ENCODE results near the gene GRAMD4. TPM values are rescaled to one million over a fixed set of nuclear protein-coding genes. Genes with fewer than 3 reads are reported as not detected.

The GRAMD4 gene
- total RNA-seq, 2 experiments from 2014 or later, result 46.9 to 52.4 TPM

GRCh38 chr22:46598737-46599424, 21.3 kb upstream of the GRAMD4 start:
- DNase-seq (ENCODE audit: low spot score), result no peak
- intact Hi-C loops (cut with micrococcal nuclease; ENCODE audit: unreplicated experiment), result no loop called here
- CTCF ChIA-PET (ENCODE audit: unreplicated experiment), result no interaction called here
- H3K9me2 ChIP-seq (ENCODE audit: insufficient read depth, low read length), result no peaks in the 10 kb centered on the region
- peaks cover 11% of the 10 kb centered on the region for H3K4me1 ChIP-seq (ENCODE audit: insufficient read depth, low read length, poor library complexity, severe bottlenecking)
- no peaks in the 10 kb centered on the region for H3K9me3 ChIP-seq (ENCODE audit: low read length)
- no peaks in the 10 kb centered on the region for H3K36me3 ChIP-seq (ENCODE audit: insufficient read depth, low read length)
- H3K27ac ChIP-seq (ENCODE audit: low read depth, low read length, poor library complexity, severe bottlenecking), result no peak overlapping the region
- BruUV-seq (replicated peaks), result no TSS peak
- TF ChIP-seq EZH2phosphoT487 (IDR thresholded peaks at IDR 0.05; ENCODE audit: borderline replicate concordance, low read depth, low read length), result no peak
- no peak for TF ChIP-seq CTCF (conservative IDR thresholded peaks at IDR 0.05; ENCODE audit: low read length)
- no peaks in the 10 kb centered on the region for H3K79me2 ChIP-seq (ENCODE audit: insufficient read depth, low read depth, low read length)
- POLR2A ChIA-PET, result no interaction called here
- no peak overlapping the region for H3K4me3 ChIP-seq (ENCODE audit: low read depth, low read length, poor library complexity, severe bottlenecking)
- no peak overlapping the region for H3K4me2 ChIP-seq (ENCODE audit: low read length)
- H2AFZ ChIP-seq (ENCODE audit: low read length), result no peak overlapping the region
- H4K20me1 ChIP-seq (ENCODE audit: insufficient read depth, low read length), result no peaks in the 10 kb centered on the region

GRCh38 chr22:46600273-46600796, 19.9 kb upstream of the GRAMD4 start:
- H3K4me3 ChIP-seq (ENCODE audit: low read depth, low read length, poor library complexity, severe bottlenecking), result no peak overlapping the region
- H3K27ac ChIP-seq (ENCODE audit: low read depth, low read length, poor library complexity, severe bottlenecking), result no peak overlapping the region
- intact Hi-C loops (cut with micrococcal nuclease; ENCODE audit: unreplicated experiment), result no loop called here
- H3K4me1 ChIP-seq (ENCODE audit: insufficient read depth, low read length, poor library complexity, severe bottlenecking), result peaks cover 17% of the 10 kb centered on the region
- H2AFZ ChIP-seq (ENCODE audit: low read length), result no peak overlapping the region
- TF ChIP-seq CTCF (conservative IDR thresholded peaks at IDR 0.05; ENCODE audit: low read length), result no peak
- no peak for TF ChIP-seq EZH2phosphoT487 (IDR thresholded peaks at IDR 0.05; ENCODE audit: borderline replicate concordance, low read depth, low read length)
- H3K9me3 ChIP-seq (ENCODE audit: low read length), result no peaks in the 10 kb centered on the region
- no peaks in the 10 kb centered on the region for H4K20me1 ChIP-seq (ENCODE audit: insufficient read depth, low read length)
- no peak overlapping the region for H3K4me2 ChIP-seq (ENCODE audit: low read length)
- ChIA-PET CTCF (ENCODE audit: unreplicated experiment) (no interaction called here), POLR2A (no interaction called here)
- no peak for DNase-seq (ENCODE audit: low spot score)
- no peaks in the 10 kb centered on the region for H3K36me3 ChIP-seq (ENCODE audit: insufficient read depth, low read length)
- no peaks in the 10 kb centered on the region for H3K9me2 ChIP-seq (ENCODE audit: insufficient read depth, low read length)
- BruUV-seq (replicated peaks), result no TSS peak
- no peaks in the 10 kb centered on the region for H3K79me2 ChIP-seq (ENCODE audit: insufficient read depth, low read depth, low read length)

- Histone ChIP-seq H3K36me3 (ENCODE audit: insufficient read depth, low read length) (no peaks in the 10 kb centered on the region), H3K9me3 (ENCODE audit: low read length) (no peaks in the 10 kb centered on the region), H3K4me3 (ENCODE audit: low read depth, low read length, poor library complexity, severe bottlenecking) (no peak overlapping the region), H3K79me2 (ENCODE audit: insufficient read depth, low read depth, low read length) (no peaks in the 10 kb centered on the region), H4K20me1 (ENCODE audit: insufficient read depth, low read length) (no peaks in the 10 kb centered on the region), H3K4me2 (ENCODE audit: low read length) (no peak overlapping the region), H3K9me2 (ENCODE audit: insufficient read depth, low read length) (no peaks in the 10 kb centered on the region), H3K4me1 (ENCODE audit: insufficient read depth, low read length, poor library complexity, severe bottlenecking) (peaks cover 17% of the 10 kb centered on the region), H2AFZ (ENCODE audit: low read length) (no peak overlapping the region), H3K27ac (ENCODE audit: low read depth, low read length, poor library complexity, severe bottlenecking) (no peak overlapping the region)
- BruUV-seq (replicated peaks), result no TSS peak
- ChIA-PET POLR2A (no interaction called here), CTCF (ENCODE audit: unreplicated experiment) (no interaction called here)
- no peak for DNase-seq (ENCODE audit: low spot score)
- no peak for TF ChIP-seq EZH2phosphoT487 (IDR thresholded peaks at IDR 0.05; ENCODE audit: borderline replicate concordance, low read depth, low read length)
- TF ChIP-seq CTCF (conservative IDR thresholded peaks at IDR 0.05; ENCODE audit: low read length), result no peak
- intact Hi-C loops (cut with micrococcal nuclease; ENCODE audit: unreplicated experiment), result no loop called here
Observed at GRCh38 chr22:46602025-46602424, 18.2 kb upstream of the GRAMD4 start.
